Right atrium auricular region (tissue), 2 donors: ENCODE measurements around the gene FNDC7. TPM values are rescaled to one million over a fixed set of nuclear protein-coding genes. Genes with fewer than 3 reads are reported as not detected.

Experiments used
- DNase-seq: peaks from one replicate; pipeline ENCODE4 v3.0.0-alpha.2; 2019; ENCODE audit warnings: low spot score
- H3K27ac ChIP-seq, 2 donors: fragments of 200-600 bp; sonication (generic); 1 replicate in 1 of 2; 2 replicates in 1 of 2; pipeline ENCODE4 v1.5.1; 2016 to 2019
- H3K27me3 ChIP-seq, 2 donors: fragments of 200-600 bp; sonication (generic); one replicate each; pipeline versions ENCODE4 v1.5.1 to v1.6.0; 2017 to 2019
- H3K36me3 ChIP-seq: fragments of 200-600 bp; sonication (generic); one replicate; pipeline ENCODE4 v1.5.1; 2016
- H3K4me1 ChIP-seq, 2 donors: fragments of 200-600 bp; sonication (generic); one replicate each; pipeline versions ENCODE4 v1.5.1 to v1.6.0; 2017 to 2019
- H3K4me3 ChIP-seq, 2 donors: fragments of 200-600 bp; sonication (generic); 1 replicate in 1 of 2; 2 replicates in 1 of 2; pipeline ENCODE4 v1.5.1; 2017 to 2019; ENCODE audit warnings: mild to moderate bottlenecking in 1 of 2, moderate library complexity in 1 of 2
- H3K9me3 ChIP-seq, 2 donors: fragments of 200-600 bp; sonication (generic); one replicate each; pipeline ENCODE4 v1.5.1; 2019
- total RNA-seq, 2 donors: library from RNA; depleted of rRNA; stranded (reverse); fragments of >200 nt; gene quantifications; one replicate each; pipeline ENCODE4 v1.1.0, GENCODE V29; 2016
- TF ChIP-seq, protein P1 (sequence below), 2 donors: fragments of 200-600 bp; sonication (generic); IDR thresholded peaks; one replicate each; pipeline ENCODE4 v1.5.1; 2019; ENCODE audit warnings: antibody characterized with exemption in 2 of 2

Gene FNDC7
- total RNA-seq, 2 donors from 2014 or later: not detected

DNA sequence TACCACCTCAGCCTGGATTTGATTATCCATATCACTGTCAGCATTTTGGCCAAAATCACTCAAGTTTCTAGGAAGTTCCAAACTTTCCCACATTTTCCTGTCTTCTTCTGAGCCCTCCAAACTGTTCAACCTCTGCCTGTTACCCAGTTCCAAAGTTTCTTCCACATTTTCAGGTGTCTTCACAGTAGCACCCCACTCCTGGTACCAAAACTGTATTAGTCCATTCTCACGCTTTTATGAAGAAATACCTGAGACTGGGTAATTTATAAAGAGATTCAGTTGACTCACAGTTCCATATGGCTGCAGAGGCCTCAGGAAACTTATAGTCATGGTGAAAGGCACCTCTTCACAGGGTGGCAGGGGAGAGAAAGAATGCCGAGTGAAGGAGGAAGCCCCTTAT, 73.2 kb downstream of the FNDC7 start:
- DNase-seq: no peak
- Histone ChIP-seq H3K36me3 (peaks cover 55% of the 10 kb centered on the region), H3K9me3 (peaks cover 6 to 16% of the 10 kb centered on the region in 2 donors), H3K27me3 (no peaks in the 10 kb centered on the region), H3K27ac (no peak overlapping the region), H3K4me3 (no peak overlapping the region), H3K4me1 (no peaks in the 10 kb centered on the region)
- TF ChIP-seq, protein P1, sequence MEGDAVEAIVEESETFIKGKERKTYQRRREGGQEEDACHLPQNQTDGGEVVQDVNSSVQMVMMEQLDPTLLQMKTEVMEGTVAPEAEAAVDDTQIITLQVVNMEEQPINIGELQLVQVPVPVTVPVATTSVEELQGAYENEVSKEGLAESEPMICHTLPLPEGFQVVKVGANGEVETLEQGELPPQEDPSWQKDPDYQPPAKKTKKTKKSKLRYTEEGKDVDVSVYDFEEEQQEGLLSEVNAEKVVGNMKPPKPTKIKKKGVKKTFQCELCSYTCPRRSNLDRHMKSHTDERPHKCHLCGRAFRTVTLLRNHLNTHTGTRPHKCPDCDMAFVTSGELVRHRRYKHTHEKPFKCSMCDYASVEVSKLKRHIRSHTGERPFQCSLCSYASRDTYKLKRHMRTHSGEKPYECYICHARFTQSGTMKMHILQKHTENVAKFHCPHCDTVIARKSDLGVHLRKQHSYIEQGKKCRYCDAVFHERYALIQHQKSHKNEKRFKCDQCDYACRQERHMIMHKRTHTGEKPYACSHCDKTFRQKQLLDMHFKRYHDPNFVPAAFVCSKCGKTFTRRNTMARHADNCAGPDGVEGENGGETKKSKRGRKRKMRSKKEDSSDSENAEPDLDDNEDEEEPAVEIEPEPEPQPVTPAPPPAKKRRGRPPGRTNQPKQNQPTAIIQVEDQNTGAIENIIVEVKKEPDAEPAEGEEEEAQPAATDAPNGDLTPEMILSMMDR (IDR thresholded peaks at IDR 0.05): no peak

DNA sequence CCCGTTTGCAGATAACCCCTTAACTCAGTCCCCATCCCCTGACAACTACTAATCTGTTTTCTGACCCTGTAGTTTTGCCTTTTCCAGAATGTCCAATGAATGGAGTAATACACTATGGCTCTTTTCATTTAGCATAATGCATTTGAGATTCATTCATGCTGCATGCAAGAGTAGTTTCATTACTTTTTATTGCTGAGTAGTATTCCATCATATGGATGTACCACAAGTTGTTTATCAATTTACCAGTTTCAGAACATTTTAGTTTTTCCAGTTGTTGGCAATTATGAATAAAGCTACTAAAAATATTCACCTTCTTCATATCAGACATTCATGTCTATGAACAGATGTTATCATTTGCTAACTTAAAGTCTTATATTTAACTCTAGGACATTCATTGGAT, 79.1 kb downstream of the FNDC7 start:
- Histone ChIP-seq H3K9me3 (peaks cover 0 to 13% of the 10 kb centered on the region in 2 donors), H3K36me3 (peaks cover 22% of the 10 kb centered on the region), H3K4me1 (no peaks in the 10 kb centered on the region), H3K27ac (no peak overlapping the region), H3K27me3 (no peaks in the 10 kb centered on the region), H3K4me3 (no peak overlapping the region)
- no peak for DNase-seq
- TF ChIP-seq, protein P1 (IDR thresholded peaks at IDR 0.05): no peak

Other genes starting within 250 kb of the FNDC7 start
- gene EEIG2, start 152.8 kb upstream of the FNDC7 start, total RNA-seq: 1 to 10 TPM; 6.1 to 7.4 TPM
- under 1 TPM; 0.41 to 0.55 TPM for gene HENMT1, start 51.8 kb upstream of the FNDC7 start, total RNA-seq
- gene PRPF38B, start 20.6 kb upstream of the FNDC7 start, total RNA-seq: 10 to 100 TPM; 10.7 to 11.1 TPM
- 10 to 100 TPM; 26.4 to 27.7 TPM for gene STXBP3, start 33.8 kb downstream of the FNDC7 start, total RNA-seq
- gene AKNAD1, start 144.2 kb downstream of the FNDC7 start, total RNA-seq: not detected
- 10 to 100 TPM in 1 of 2 donors, 1 to 10 TPM in 1; 7.9 to 17.2 TPM for gene GPSM2, start 164.1 kb downstream of the FNDC7 start, total RNA-seq